ENCODE results near the gene SLC25A13. TPM values are rescaled to one million over a fixed set of nuclear protein-coding genes. Genes with fewer than 3 reads are reported as not detected.

SLC25A13 gene, protein sequence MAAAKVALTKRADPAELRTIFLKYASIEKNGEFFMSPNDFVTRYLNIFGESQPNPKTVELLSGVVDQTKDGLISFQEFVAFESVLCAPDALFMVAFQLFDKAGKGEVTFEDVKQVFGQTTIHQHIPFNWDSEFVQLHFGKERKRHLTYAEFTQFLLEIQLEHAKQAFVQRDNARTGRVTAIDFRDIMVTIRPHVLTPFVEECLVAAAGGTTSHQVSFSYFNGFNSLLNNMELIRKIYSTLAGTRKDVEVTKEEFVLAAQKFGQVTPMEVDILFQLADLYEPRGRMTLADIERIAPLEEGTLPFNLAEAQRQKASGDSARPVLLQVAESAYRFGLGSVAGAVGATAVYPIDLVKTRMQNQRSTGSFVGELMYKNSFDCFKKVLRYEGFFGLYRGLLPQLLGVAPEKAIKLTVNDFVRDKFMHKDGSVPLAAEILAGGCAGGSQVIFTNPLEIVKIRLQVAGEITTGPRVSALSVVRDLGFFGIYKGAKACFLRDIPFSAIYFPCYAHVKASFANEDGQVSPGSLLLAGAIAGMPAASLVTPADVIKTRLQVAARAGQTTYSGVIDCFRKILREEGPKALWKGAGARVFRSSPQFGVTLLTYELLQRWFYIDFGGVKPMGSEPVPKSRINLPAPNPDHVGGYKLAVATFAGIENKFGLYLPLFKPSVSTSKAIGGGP
- 31.2 and 32.0 TPM in 2 replicates for total RNA-seq

DNA sequence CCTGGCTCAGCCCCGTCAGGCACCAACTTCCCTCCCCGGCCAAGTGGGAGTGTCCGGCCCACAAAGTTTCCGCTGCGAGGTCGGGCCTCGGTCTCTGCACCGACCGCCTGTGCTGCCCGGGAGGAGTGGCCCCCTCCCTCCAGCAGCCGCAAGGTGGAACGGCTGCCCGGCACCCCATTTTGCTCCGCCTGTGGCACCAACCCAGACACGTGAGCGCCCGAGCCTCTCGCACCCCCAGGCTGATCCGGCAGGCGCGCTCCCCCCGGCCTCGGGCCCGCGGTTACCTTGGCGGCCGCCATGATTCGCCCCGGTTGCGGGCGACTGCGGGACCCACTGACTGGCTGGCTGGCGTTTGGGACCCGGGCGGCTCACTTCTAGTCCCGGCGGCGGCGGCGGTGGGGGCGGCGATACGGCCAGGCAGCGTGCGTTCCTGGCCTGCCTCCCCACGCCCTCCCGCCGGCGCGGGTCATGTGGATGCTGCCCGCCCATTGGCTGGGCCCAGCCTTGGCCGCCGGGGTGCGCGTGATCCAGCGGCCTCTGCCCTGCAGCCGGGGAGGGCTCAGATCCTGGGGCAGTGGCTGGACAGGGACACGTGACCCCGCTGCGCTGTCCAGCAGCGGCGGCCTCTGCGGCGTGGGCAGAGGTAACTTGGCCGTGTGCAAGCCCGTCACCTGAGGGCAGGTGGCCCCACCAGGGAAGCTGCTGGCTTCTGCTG is at the start of gene SLC25A13:
TSS of gene SLC25A13 (minus strand) at position 441 of the 715 bp plus-strand sequence. CDS start at position 299, 142 bp downstream.

All from mammary microvascular endothelial cell (primary cell).